Keratinocyte (primary cell): ENCODE measurements around the gene WNT7A. TPM values are rescaled to one million over a fixed set of nuclear protein-coding genes. Genes with fewer than 3 reads are reported as not detected.

Experiments
- DNase-seq: peaks from one replicate; pipeline ENCODE4 v3.0.0-alpha.2; 2011; ENCODE audit warnings: low read depth, missing footprints, low spot score
- FAIRE-seq: peaks from 2 replicates; lab custom pipeline; 2011; peaks lifted over from hg19 to GRCh38; lab: Jason Lieb, UNC
- H2AFZ ChIP-seq: 2 replicates; pipeline ENCODE4 v1.6.0; 2012; ENCODE audit warnings: low read length, control low read depth, inconsistent platforms; ENCODE audit not compliant: control insufficient read depth
- H3K27ac ChIP-seq: 2 replicates; pipeline ENCODE4 v1.5.1; 2011; ENCODE audit warnings: low read length; ENCODE audit not compliant: control insufficient read depth, insufficient read depth
- H3K27me3 ChIP-seq: 3 replicates; pipeline ENCODE4 v1.6.0; 2011; ENCODE audit warnings: low read length; ENCODE audit not compliant: control insufficient read depth, insufficient read depth; ENCODE audit errors: extremely low read depth
- H3K36me3 ChIP-seq, 2 experiments: 2 replicates in 1 of 2; 3 replicates in 1 of 2; pipeline ENCODE4 v1.5.1; 2011; ENCODE audit warnings: low read length in 2 of 2, mild to moderate bottlenecking in 1 of 2; ENCODE audit not compliant: control insufficient read depth in 2 of 2, insufficient read depth in 2 of 2; ENCODE audit errors: extremely low read depth in 1 of 2
- H3K4me1 ChIP-seq: 3 replicates; pipeline ENCODE4 v1.5.1; 2011; ENCODE audit warnings: low read length; ENCODE audit not compliant: control insufficient read depth, insufficient read depth; ENCODE audit errors: extremely low read depth
- H3K4me2 ChIP-seq: 3 replicates; pipeline ENCODE4 v1.6.0; 2011; ENCODE audit warnings: low read depth, low read length; ENCODE audit not compliant: control insufficient read depth, insufficient read depth; ENCODE audit errors: extremely low read depth
- H3K4me3 ChIP-seq, 3 experiments: fragments of 200-600 bp in 1 of 3; sonication (generic) in 1 of 3; 2 replicates in 2 of 3; 3 replicates in 1 of 3; pipeline ENCODE4 v1.5.1; 2011 to 2016; ENCODE audit warnings: low read length in 3 of 3, mild to moderate bottlenecking in 3 of 3, control low read depth in 2 of 3, inconsistent platforms in 1 of 3, low read depth in 1 of 3, mixed read lengths in 1 of 3, mixed run types in 1 of 3, moderate library complexity in 1 of 3; ENCODE audit not compliant: control insufficient read depth in 2 of 3, insufficient read depth in 2 of 3; ENCODE audit errors: extremely low read depth in 1 of 3
- H3K79me2 ChIP-seq: 2 replicates; pipeline ENCODE4 v1.6.0; 2012; ENCODE audit warnings: low read length; ENCODE audit not compliant: control insufficient read depth, insufficient read depth
- H3K9ac ChIP-seq: 3 replicates; pipeline ENCODE4 v1.6.0; 2011; ENCODE audit warnings: low read length; ENCODE audit not compliant: control insufficient read depth, insufficient read depth; ENCODE audit errors: extremely low read depth
- H3K9me1 ChIP-seq: 3 replicates; pipeline ENCODE4 v1.6.0; 2011; ENCODE audit warnings: low read length; ENCODE audit not compliant: control insufficient read depth, insufficient read depth; ENCODE audit errors: extremely low read depth
- H3K9me3 ChIP-seq: 2 replicates; pipeline ENCODE4 v1.5.1; 2012; ENCODE audit warnings: low read depth, low read length; ENCODE audit not compliant: control insufficient read depth
- H4K20me1 ChIP-seq: 3 replicates; pipeline ENCODE4 v1.6.0; 2011; ENCODE audit warnings: low read length; ENCODE audit not compliant: control insufficient read depth, insufficient read depth; ENCODE audit errors: extremely low read depth
- EZH2 ChIP-seq: IDR thresholded peaks from one replicate; pipeline ENCODE4 v1.6.1; 2012; ENCODE audit warnings: inconsistent platforms, mild to moderate bottlenecking, low read length, moderate library complexity
- dilution Hi-C: fragments of 300-500 bp; cut with MboI; formaldehyde crosslinking; loops from one replicate; pipeline ENCODE4 v1.7.0; 2020; ENCODE audit warnings: low sequenced_read_pairs; ENCODE audit not compliant: extremely low pct_ligation_motif_present
- polyA plus RNA-seq, 5 experiments: library from polyadenylated mRNA; depleted of rRNA in 3 of 5; stranded (reverse) in 3 of 5; stranded (forward) in 1 of 5; unstranded in 1 of 5; fragments of >200 nt; gene quantifications; 1 replicate in 1 of 5; 2 replicates in 3 of 5; 3 replicates in 1 of 5; pipeline versions ENCODE4 v1.2.1 to v1.2.3, GENCODE V29; 2011 to 2012; ENCODE audit warnings: missing spikeins in 2 of 5, low read depth in 1 of 5, low replicate concordance in 1 of 5
- TF ChIP-seq, protein P1 (sequence below), 3 experiments: IDR thresholded peaks in 1 of 3; conservative IDR thresholded peaks in 1 of 3; optimal IDR thresholded peaks in 1 of 3; 2 replicates in 2 of 3; 3 replicates in 1 of 3; pipeline versions ENCODE3 to v1.5.1; 2011; ENCODE audit warnings: low read length in 3 of 3, mild to moderate bottlenecking in 3 of 3, moderate library complexity in 2 of 3, control low read depth in 1 of 3, inconsistent platforms in 1 of 3; ENCODE audit not compliant: insufficient read depth in 2 of 3; ENCODE audit errors: extremely low read depth in 1 of 3

The WNT7A gene
- polyA plus RNA-seq, 1 donor (not counting 4 experiments of a cell fraction or from before 2014, with no cell fraction given), result 20.3 TPM

DNA sequence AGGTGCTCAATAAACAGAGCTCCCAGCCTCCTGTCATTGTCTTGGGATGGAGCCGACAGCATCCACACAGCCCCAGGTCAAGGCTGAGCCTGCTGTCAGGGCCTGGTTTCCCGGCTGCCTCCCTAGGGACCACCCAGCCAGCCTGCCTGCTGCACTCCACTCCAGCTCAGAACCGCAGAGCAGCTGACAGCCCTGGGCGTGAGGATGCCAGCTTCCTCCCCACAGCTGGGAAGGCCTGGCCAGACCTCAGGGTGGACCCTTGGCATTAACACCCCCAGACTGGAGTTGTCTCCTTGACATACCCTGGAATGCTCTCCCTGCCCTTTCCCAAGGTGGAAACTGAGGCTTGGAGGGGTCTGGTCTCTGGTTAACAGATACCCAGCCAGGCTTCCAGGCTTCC is 112.0 kb downstream of the WNT7A start:
- Histone ChIP-seq H2AFZ (no peak overlapping the region), H4K20me1 (no peaks in the 10 kb centered on the region), H3K27me3 (no peaks in the 10 kb centered on the region), H3K9me1 (no peaks in the 10 kb centered on the region), H3K9me3 (peaks cover 1% of the 10 kb centered on the region), H3K36me3 (no peaks in the 10 kb centered on the region), H3K9ac (no peak overlapping the region), H3K27ac (no peak overlapping the region), H3K4me1 (peaks cover 4% of the 10 kb centered on the region), H3K4me3 (no peak overlapping the region), H3K79me2 (no peaks in the 10 kb centered on the region), H3K4me2 (no peak overlapping the region)
- dilution Hi-C loops, result no loop called here
- no peak for FAIRE-seq
- TF ChIP-seq, protein P1, sequence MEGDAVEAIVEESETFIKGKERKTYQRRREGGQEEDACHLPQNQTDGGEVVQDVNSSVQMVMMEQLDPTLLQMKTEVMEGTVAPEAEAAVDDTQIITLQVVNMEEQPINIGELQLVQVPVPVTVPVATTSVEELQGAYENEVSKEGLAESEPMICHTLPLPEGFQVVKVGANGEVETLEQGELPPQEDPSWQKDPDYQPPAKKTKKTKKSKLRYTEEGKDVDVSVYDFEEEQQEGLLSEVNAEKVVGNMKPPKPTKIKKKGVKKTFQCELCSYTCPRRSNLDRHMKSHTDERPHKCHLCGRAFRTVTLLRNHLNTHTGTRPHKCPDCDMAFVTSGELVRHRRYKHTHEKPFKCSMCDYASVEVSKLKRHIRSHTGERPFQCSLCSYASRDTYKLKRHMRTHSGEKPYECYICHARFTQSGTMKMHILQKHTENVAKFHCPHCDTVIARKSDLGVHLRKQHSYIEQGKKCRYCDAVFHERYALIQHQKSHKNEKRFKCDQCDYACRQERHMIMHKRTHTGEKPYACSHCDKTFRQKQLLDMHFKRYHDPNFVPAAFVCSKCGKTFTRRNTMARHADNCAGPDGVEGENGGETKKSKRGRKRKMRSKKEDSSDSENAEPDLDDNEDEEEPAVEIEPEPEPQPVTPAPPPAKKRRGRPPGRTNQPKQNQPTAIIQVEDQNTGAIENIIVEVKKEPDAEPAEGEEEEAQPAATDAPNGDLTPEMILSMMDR (optimal IDR thresholded peaks at IDR 0.05 in 1 of 3, IDR thresholded peaks at IDR 0.05 in 1 of 3, conservative IDR thresholded peaks at IDR 0.05 in 1 of 3; ENCODE audit: extremely low read depth in 1 of 3, insufficient read depth in 2 of 3, low read length in 3 of 3), result no peak
- no peak for TF ChIP-seq EZH2
- DNase-seq, result no peak

DNA sequence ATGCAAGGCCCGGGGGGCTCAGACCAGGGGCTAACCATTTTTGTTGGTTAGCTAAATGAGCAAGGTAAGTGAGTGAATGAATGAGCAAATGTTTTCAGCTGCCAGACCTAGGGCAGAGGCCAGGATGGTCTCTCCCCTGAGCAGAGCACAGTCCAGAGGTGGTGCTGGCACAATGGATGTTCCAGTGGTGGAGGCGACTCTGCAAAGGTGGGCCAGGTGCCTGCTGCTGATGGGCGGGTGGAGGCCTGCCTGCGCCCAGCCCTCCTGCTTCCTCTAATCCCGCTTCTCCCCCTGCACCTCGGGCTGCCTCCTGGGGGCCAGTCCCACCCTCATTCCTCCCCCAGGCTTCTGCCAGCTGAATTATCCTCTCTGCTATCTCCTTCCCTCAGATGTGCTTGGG is 112.8 kb downstream of the WNT7A start:
- no peak for TF ChIP-seq EZH2
- TF ChIP-seq, protein P1 (optimal IDR thresholded peaks at IDR 0.05 in 1 of 3, IDR thresholded peaks at IDR 0.05 in 1 of 3, conservative IDR thresholded peaks at IDR 0.05 in 1 of 3; ENCODE audit: extremely low read depth in 1 of 3, insufficient read depth in 2 of 3, low read length in 3 of 3), result no peak
- dilution Hi-C loops, result no loop called here
- Histone ChIP-seq H4K20me1 (no peaks in the 10 kb centered on the region), H3K4me1 (peaks cover 4% of the 10 kb centered on the region), H3K9me3 (peaks cover 2% of the 10 kb centered on the region), H3K4me3 (no peak overlapping the region), H3K9me1 (no peaks in the 10 kb centered on the region), H3K4me2 (no peak overlapping the region), H3K36me3 (no peaks in the 10 kb centered on the region), H3K27me3 (no peaks in the 10 kb centered on the region), H3K79me2 (no peaks in the 10 kb centered on the region), H2AFZ (no peak overlapping the region), H3K9ac (no peak overlapping the region), H3K27ac (no peak overlapping the region)
- FAIRE-seq (no peak), DNase-seq (no peak)

Other genes with a start within 250 kb of the WNT7A start
- gene CHCHD4, start 244.8 kb upstream of the WNT7A start, polyA plus RNA-seq, result 12.0 to 22.1 TPM (median 19.8 TPM) in 3 replicates
- gene TMEM43, start 245.0 kb upstream of the WNT7A start, polyA plus RNA-seq, result 98.8 to 117 TPM (median 111 TPM) in 3 replicates